Islet of Langerhans (tissue), 1 donor: ENCODE data around the gene GNG8.
"Not testable (repeated sequence)": the region's sequence is repeated elsewhere in the genome, so short reads cannot be mapped to it uniquely, and the experiment has no call there.

Source experiments
- FAIRE-seq: peaks from one replicate; lab custom pipeline; 2011; peaks lifted over from hg19 to GRCh38; lab: Jason Lieb, UNC

The GNG8 gene

GRCh38 chr19:46646402-46646801 lies 10.4 kb upstream of the GNG8 start:
- no peak for FAIRE-seq

- no peak for FAIRE-seq
Observed at GRCh38 chr19:46644720-46645119, 8.7 kb upstream of the GNG8 start.

- FAIRE-seq, result no peak
Observed at GRCh38 chr19:46640656-46641055, 4.7 kb upstream of the GNG8 start.

- FAIRE-seq, result no peak
Observed at GRCh38 chr19:46639358-46640182, 3.6 kb upstream of the GNG8 start.

- no peak for FAIRE-seq
Observed at GRCh38 chr19:46637224-46637623, 1.2 kb upstream of the GNG8 start.

GRCh38 chr19:46634656-46635218 lies 1.3 kb downstream of the GNG8 start:
- no peak for FAIRE-seq

- no peak for FAIRE-seq
Observed at GRCh38 chr19:46634045-46634655, 1.9 kb downstream of the GNG8 start.

GRCh38 chr19:46633130-46633529 lies 2.9 kb downstream of the GNG8 start:
- no peak for FAIRE-seq

GRCh38 chr19:46631481-46631880 lies 4.5 kb downstream of the GNG8 start:
- no peak for FAIRE-seq

- FAIRE-seq, result no peak
Observed at GRCh38 chr19:46630586-46631205, 5.3 kb downstream of the GNG8 start.

GRCh38 chr19:46629546-46630025 lies 6.4 kb downstream of the GNG8 start:
- FAIRE-seq, result no peak

GRCh38 chr19:46628970-46629369 lies 7.0 kb downstream of the GNG8 start:
- FAIRE-seq, result not testable (repeated sequence)

- FAIRE-seq, result no peak
Observed at GRCh38 chr19:46626446-46626845, 9.6 kb downstream of the GNG8 start.

GRCh38 chr19:46625731-46626130 lies 10.3 kb downstream of the GNG8 start:
- no peak for FAIRE-seq

GRCh38 chr19:46624958-46625661 lies 10.9 kb downstream of the GNG8 start, which contains the start of gene PTGIR:
PTGIR (minus strand) TSS chr19:46625089; CDS start chr19:46624225, 864 bp downstream.
- FAIRE-seq, result no peak

- FAIRE-seq, result no peak
Observed at GRCh38 chr19:46623915-46624502, 12.0 kb downstream of the GNG8 start.

GRCh38 chr19:46622118-46622446 lies 13.9 kb downstream of the GNG8 start:
- no peak for FAIRE-seq

- FAIRE-seq, result no peak
Observed at GRCh38 chr19:46621191-46622117, 14.5 kb downstream of the GNG8 start.

GRCh38 chr19:46620716-46621115 lies 15.3 kb downstream of the GNG8 start:
- no peak for FAIRE-seq

GRCh38 chr19:46620267-46620666 lies 15.7 kb downstream of the GNG8 start:
- no peak for FAIRE-seq
